Prostate gland (tissue), 2 donors: ENCODE data around the gene GEMIN7.

Experiments used
- POLR2A ChIP-seq: fragments of 450-650 bp; IDR thresholded peaks from one replicate; pipeline ENCODE4 v1.6.1; 2016; ENCODE audit warnings: antibody characterized with exemption, mild to moderate bottlenecking
- POLR2AphosphoS5 ChIP-seq: sonication (generic); formaldehyde crosslinking; IDR thresholded peaks from one replicate; pipeline ENCODE4 v1.6.1; 2017; ENCODE audit warnings: antibody characterized with exemption
- TF ChIP-seq, protein P1 (sequence below), 4 experiments: fragments of 200-600 bp in 2 of 4; fragments of 450-650 bp in 2 of 4; sonication (generic) in 2 of 4; IDR thresholded peaks; 1 replicate in 3 of 4; 2 replicates in 1 of 4; pipeline ENCODE4 v1.5.1; 2016 to 2019; ENCODE audit warnings: antibody characterized with exemption in 4 of 4, mild to moderate bottlenecking in 2 of 4, moderate library complexity in 2 of 4

DNA sequence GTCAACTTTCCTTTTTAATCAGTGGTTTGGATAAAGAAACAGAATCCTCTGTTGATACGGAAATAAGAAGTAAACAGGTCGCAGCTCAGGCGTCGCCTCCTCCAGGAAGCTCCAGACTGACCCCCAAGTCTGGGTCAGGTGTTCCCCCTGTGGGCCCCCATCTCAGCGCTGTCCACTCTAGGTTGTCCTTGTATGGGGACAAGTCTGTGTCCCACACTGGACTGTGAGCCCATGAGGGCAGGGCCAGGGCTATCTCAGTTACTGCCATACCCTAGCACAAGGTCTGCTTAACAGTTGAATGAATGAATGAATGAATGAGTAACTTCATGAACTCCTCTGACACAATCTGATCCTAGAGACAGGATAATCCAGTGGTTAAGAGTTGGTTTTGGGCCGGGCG, 32.7 kb upstream of the GEMIN7 start:
- TF ChIP-seq POLR2A (no peak), POLR2AphosphoS5 (no peak)
- TF ChIP-seq, protein P1, sequence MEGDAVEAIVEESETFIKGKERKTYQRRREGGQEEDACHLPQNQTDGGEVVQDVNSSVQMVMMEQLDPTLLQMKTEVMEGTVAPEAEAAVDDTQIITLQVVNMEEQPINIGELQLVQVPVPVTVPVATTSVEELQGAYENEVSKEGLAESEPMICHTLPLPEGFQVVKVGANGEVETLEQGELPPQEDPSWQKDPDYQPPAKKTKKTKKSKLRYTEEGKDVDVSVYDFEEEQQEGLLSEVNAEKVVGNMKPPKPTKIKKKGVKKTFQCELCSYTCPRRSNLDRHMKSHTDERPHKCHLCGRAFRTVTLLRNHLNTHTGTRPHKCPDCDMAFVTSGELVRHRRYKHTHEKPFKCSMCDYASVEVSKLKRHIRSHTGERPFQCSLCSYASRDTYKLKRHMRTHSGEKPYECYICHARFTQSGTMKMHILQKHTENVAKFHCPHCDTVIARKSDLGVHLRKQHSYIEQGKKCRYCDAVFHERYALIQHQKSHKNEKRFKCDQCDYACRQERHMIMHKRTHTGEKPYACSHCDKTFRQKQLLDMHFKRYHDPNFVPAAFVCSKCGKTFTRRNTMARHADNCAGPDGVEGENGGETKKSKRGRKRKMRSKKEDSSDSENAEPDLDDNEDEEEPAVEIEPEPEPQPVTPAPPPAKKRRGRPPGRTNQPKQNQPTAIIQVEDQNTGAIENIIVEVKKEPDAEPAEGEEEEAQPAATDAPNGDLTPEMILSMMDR (IDR thresholded peaks at IDR 0.05): no peak
